K562 (cell line): ENCODE results near the gene WDR47. TPM values are rescaled to one million over a fixed set of nuclear protein-coding genes. Genes with fewer than 3 reads are reported as not detected.

ENCODE experiments used
- ADNP ChIP-seq: fragments of 200-800 bp; sonication (Bioruptor generic); IDR thresholded peaks from 2 replicates; pipeline ENCODE4 v1.6.1; 2016; ENCODE audit warnings: missing genetic modification characterization, missing compliant biosample characterization
- EP400 ChIP-seq: fragments of 450-650 bp; IDR thresholded peaks from 2 replicates; pipeline ENCODE4 v1.6.1; 2017; ENCODE audit warnings: antibody characterized with exemption, mild to moderate bottlenecking, moderate library complexity
- FOXP1 ChIP-seq: sonication (generic); formaldehyde crosslinking; IDR thresholded peaks from 2 replicates; pipeline ENCODE4 v1.8.0; 2022; ENCODE audit warnings: mild to moderate bottlenecking, missing genetic modification reagents
- GABPA ChIP-seq: fragments of 200-800 bp; sonication (Bioruptor generic); conservative IDR thresholded peaks from 2 replicates; pipeline ENCODE4 v1.6.1; 2016; ENCODE audit warnings: low read depth, missing genetic modification characterization, missing compliant biosample characterization
- KDM5B ChIP-seq: fragments of 200-600 bp; sonication (generic); IDR thresholded peaks from 2 replicates; pipeline ENCODE4 v1.6.1; 2012; ENCODE audit warnings: low read depth, mild to moderate bottlenecking, moderate library complexity, low read length, control low read depth, inconsistent platforms; ENCODE audit not compliant: insufficient replicate concordance
- KLF1 ChIP-seq: fragments of 450-650 bp; IDR thresholded peaks from 2 replicates; pipeline ENCODE4 v1.6.1; 2016; ENCODE audit warnings: missing genetic modification characterization, missing compliant biosample characterization
- MAZ ChIP-seq, 2 experiments: fragments of 450-650 bp in 1 of 2; sonication (generic) in 1 of 2; formaldehyde crosslinking; IDR thresholded peaks in 1 of 2; conservative IDR thresholded peaks in 1 of 2; 2 replicates each; pipeline versions ENCODE4 v1.4.0 to v1.5.0; 2020; ENCODE audit warnings: mild to moderate bottlenecking in 1 of 2, missing genetic modification reagents in 1 of 2
- NFE2 ChIP-seq: IDR thresholded peaks from 2 replicates; pipeline ENCODE4 v1.6.1; 2014; ENCODE audit warnings: antibody characterized with exemption, low read depth
- PRMT5 ChIP-seq: sonication (generic); formaldehyde crosslinking; IDR thresholded peaks from 2 replicates; pipeline ENCODE4 v1.5.0; 2020; ENCODE audit warnings: missing genetic modification reagents
- TAF7 ChIP-seq: fragments of 450-650 bp; IDR thresholded peaks from 2 replicates; pipeline ENCODE4 v1.6.1; 2016; ENCODE audit warnings: missing genetic modification characterization, missing compliant biosample characterization
- TCF7 ChIP-seq: sonication (generic); IDR thresholded peaks from 2 replicates; pipeline ENCODE4 v1.6.1; 2016; ENCODE audit warnings: antibody characterized with exemption, borderline replicate concordance
- ZBTB7A ChIP-seq: IDR thresholded peaks from 2 replicates; pipeline ENCODE4 v1.6.1; 2011; ENCODE audit warnings: low read depth, mild to moderate bottlenecking, low read length, moderate library complexity, borderline replicate concordance; ENCODE audit not compliant: control insufficient read depth
- ZNF133 ChIP-seq: fragments of 250-450 bp; sonication (Bioruptor Pico); IDR thresholded peaks from 2 replicates; pipeline ENCODE4 v1.4.0; 2020; ENCODE audit warnings: mild to moderate bottlenecking
- polyA plus RNA-seq, 8 experiments: library from polyadenylated mRNA; depleted of rRNA in 4 of 8; stranded (reverse) in 5 of 8; unstranded in 3 of 8; fragments of >200 nt; fragmentation: Nextera tagmentation in 2 of 8; fragmentation: Illumina TruSeq in 1 of 8; extraction: Ambion mirVana in 2 of 8; extraction: Trizol in 1 of 8; gene quantifications; 2 replicates each; pipeline versions ENCODE4 v1.2.1 to v1.2.3, GENCODE V29; 2011 to 2014; ENCODE audit warnings: inconsistent platforms in 1 of 8, missing spikeins in 1 of 8
- total RNA-seq, 7 experiments: library from RNA; depleted of rRNA in 6 of 7; stranded (reverse); fragments of >200 nt in 6 of 7; fragmentation: Illumina TruSeq in 2 of 7; extraction: Trizol in 2 of 7; gene quantifications; 2 replicates each; pipeline versions ENCODE4 v1.2.1 to v1.2.3, GENCODE V29; 2011 to 2021; ENCODE audit warnings: low replicate concordance in 1 of 7
- TF ChIP-seq, protein P1 (sequence below), 2 experiments: IDR thresholded peaks; 2 replicates each; pipeline ENCODE4 v1.6.1; 2011; ENCODE audit warnings: borderline replicate concordance in 1 of 2, control low read depth in 1 of 2, low read depth in 1 of 2, low read length in 1 of 2, mild to moderate bottlenecking in 1 of 2, mixed read lengths in 1 of 2, moderate library complexity in 1 of 2; ENCODE audit not compliant: insufficient read depth in 1 of 2, insufficient read length in 1 of 2, poor library complexity in 1 of 2, severe bottlenecking in 1 of 2; ENCODE audit errors: extremely low read depth in 1 of 2
- TF ChIP-seq, protein P2 (sequence below): sonication (generic); formaldehyde crosslinking; IDR thresholded peaks from 2 replicates; pipeline ENCODE4 v1.8.0; 2022; ENCODE audit warnings: mild to moderate bottlenecking, missing genetic modification reagents
- TF ChIP-seq, protein P3 (sequence below): fragments of 250-450 bp; sonication (Bioruptor Pico); IDR thresholded peaks from 2 replicates; pipeline ENCODE4 v1.4.0; 2020
- TF ChIP-seq, protein P4 (sequence below): fragments of 200-800 bp; sonication (Bioruptor generic); IDR thresholded peaks from 2 replicates; pipeline ENCODE4 v1.6.1; 2016; ENCODE audit warnings: missing genetic modification characterization, missing compliant biosample characterization

WDR47 gene
- total and polyA plus RNA-seq, 9 of the 15 experiments (the other 6 are each of a cell fraction or from before 2014, with no cell fraction given) = 1.3 to 10.1 (median 4.9) TPM

DNA sequence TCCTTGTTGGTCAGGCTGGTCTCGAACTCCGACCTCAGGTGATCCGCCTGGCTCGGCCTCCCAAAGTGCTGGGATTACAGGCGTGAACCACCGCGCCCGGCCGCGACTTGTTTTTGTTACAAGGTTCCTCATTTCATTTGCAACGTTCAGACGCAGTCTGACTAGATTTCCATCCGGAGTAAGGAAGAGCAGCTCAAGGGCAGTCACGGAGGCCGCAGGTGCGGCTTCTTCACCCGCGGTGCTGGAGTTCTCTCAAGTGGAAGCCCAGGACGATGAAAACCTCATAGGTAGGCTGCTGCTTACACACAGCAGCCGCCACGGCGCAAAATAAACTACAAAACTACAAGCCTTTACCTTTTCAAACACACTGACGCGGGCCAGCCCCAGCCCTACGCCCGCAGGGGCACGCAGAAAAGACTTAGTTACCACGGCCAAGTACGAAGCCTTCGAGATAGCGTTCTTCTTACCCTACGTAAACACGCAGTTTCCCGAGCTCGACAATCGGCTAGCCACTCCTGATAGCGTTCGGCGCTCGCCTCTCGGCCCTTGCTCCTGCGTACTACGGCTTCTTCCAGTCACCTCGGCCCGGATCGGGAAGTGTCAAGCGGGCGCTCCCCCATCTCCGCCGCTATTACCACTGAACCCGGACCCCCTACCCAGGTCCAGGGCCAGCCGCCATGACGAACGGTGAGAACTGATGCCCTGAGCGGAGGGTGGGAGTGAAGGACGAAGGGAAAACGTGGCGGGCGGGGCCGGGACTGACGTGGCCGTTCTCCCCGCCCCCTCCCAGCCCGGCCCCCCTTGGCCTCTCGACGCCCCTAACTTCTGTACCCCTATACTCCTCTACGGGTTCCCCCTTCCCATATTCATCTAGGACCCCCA, 48.5 kb upstream of the WDR47 start, which contains the start of gene TMEM167B (continued):
- TF ChIP-seq MAZ (CRISPR knock-in tag; conservative IDR thresholded peaks at IDR 0.05 in 1 of 2, IDR thresholded peaks at IDR 0.05 in 1 of 2) = peak; percentile 91 to 95
- TF ChIP-seq EP400 = peak; percentile 99
- peak; percentile 84 for TF ChIP-seq ZBTB7A
- peak; percentile 61 for TF ChIP-seq GABPA (tag)
- TF ChIP-seq, protein P1, sequence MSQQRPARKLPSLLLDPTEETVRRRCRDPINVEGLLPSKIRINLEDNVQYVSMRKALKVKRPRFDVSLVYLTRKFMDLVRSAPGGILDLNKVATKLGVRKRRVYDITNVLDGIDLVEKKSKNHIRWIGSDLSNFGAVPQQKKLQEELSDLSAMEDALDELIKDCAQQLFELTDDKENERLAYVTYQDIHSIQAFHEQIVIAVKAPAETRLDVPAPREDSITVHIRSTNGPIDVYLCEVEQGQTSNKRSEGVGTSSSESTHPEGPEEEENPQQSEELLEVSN (IDR thresholded peaks at IDR 0.05; ENCODE audit: borderline replicate concordance in 1 of 2, extremely low read depth in 1 of 2, insufficient read depth in 1 of 2, insufficient read length in 1 of 2, low read depth in 1 of 2, low read length in 1 of 2, poor library complexity in 1 of 2, severe bottlenecking in 1 of 2) = peak; percentile 63 to 80
- peak; percentile 73; the same call in 1 of the 2 replicates for TF ChIP-seq PRMT5 (CRISPR knock-in tag)
- TF ChIP-seq KLF1 (tag) = no peak
- TF ChIP-seq NFE2 = peak; percentile 53
- peak; percentile 91; the same call in 1 of the 2 replicates for TF ChIP-seq TCF7
- TF ChIP-seq TAF7 (tag) = peak; percentile 41
- 0 out of 2 replicates have a peak, but pooled peaks have one; percentile 1 for TF ChIP-seq ZNF133 (CRISPR knock-in tag)
- TF ChIP-seq, protein P2, sequence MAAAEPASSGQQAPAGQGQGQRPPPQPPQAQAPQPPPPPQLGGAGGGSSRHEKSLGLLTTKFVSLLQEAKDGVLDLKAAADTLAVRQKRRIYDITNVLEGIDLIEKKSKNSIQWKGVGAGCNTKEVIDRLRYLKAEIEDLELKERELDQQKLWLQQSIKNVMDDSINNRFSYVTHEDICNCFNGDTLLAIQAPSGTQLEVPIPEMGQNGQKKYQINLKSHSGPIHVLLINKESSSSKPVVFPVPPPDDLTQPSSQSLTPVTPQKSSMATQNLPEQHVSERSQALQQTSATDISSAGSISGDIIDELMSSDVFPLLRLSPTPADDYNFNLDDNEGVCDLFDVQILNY = peak; percentile 73
- TF ChIP-seq, protein P3, sequence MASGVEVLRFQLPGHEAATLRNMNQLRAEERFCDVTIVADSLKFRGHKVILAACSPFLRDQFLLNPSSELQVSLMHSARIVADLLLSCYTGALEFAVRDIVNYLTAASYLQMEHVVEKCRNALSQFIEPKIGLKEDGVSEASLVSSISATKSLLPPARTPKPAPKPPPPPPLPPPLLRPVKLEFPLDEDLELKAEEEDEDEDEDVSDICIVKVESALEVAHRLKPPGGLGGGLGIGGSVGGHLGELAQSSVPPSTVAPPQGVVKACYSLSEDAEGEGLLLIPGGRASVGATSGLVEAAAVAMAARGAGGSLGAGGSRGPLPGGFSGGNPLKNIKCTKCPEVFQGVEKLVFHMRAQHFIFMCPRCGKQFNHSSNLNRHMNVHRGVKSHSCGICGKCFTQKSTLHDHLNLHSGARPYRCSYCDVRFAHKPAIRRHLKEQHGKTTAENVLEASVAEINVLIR (CRISPR knock-in tag) = peak; percentile 80
- TF ChIP-seq, protein P4, sequence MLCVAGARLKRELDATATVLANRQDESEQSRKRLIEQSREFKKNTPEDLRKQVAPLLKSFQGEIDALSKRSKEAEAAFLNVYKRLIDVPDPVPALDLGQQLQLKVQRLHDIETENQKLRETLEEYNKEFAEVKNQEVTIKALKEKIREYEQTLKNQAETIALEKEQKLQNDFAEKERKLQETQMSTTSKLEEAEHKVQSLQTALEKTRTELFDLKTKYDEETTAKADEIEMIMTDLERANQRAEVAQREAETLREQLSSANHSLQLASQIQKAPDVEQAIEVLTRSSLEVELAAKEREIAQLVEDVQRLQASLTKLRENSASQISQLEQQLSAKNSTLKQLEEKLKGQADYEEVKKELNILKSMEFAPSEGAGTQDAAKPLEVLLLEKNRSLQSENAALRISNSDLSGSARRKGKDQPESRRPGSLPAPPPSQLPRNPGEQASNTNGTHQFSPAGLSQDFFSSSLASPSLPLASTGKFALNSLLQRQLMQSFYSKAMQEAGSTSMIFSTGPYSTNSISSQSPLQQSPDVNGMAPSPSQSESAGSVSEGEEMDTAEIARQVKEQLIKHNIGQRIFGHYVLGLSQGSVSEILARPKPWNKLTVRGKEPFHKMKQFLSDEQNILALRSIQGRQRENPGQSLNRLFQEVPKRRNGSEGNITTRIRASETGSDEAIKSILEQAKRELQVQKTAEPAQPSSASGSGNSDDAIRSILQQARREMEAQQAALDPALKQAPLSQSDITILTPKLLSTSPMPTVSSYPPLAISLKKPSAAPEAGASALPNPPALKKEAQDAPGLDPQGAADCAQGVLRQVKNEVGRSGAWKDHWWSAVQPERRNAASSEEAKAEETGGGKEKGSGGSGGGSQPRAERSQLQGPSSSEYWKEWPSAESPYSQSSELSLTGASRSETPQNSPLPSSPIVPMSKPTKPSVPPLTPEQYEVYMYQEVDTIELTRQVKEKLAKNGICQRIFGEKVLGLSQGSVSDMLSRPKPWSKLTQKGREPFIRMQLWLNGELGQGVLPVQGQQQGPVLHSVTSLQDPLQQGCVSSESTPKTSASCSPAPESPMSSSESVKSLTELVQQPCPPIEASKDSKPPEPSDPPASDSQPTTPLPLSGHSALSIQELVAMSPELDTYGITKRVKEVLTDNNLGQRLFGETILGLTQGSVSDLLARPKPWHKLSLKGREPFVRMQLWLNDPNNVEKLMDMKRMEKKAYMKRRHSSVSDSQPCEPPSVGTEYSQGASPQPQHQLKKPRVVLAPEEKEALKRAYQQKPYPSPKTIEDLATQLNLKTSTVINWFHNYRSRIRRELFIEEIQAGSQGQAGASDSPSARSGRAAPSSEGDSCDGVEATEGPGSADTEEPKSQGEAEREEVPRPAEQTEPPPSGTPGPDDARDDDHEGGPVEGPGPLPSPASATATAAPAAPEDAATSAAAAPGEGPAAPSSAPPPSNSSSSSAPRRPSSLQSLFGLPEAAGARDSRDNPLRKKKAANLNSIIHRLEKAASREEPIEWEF (CRISPR knock-in tag) = peak; percentile 67; the same call in 1 of the 2 replicates
- peak; percentile 95 for TF ChIP-seq FOXP1 (CRISPR knock-in tag)
- peak; percentile 69; the same call in 1 of the 2 replicates for TF ChIP-seq ADNP
- peak; percentile 62 for TF ChIP-seq KDM5B
